Measurements from ENCODE around the gene COL5A1.

COL5A1 gene

GRCh38 chr9:134882204-134882785 lies 240.7 kb downstream of the COL5A1 start:
- TF ChIP-seq GABPA (IDR thresholded peaks at IDR 0.05; ENCODE audit: low read depth) (no peak), SPI1 (IDR thresholded peaks at IDR 0.05; ENCODE audit: borderline replicate concordance, low read depth) (no peak), CTCF (IDR thresholded peaks at IDR 0.05; ENCODE audit: insufficient read depth, low read length) (no peak), POLR2AphosphoS5 (IDR thresholded peaks at IDR 0.05; ENCODE audit: low read depth) (no peak)
- TF ChIP-seq, protein P1, sequence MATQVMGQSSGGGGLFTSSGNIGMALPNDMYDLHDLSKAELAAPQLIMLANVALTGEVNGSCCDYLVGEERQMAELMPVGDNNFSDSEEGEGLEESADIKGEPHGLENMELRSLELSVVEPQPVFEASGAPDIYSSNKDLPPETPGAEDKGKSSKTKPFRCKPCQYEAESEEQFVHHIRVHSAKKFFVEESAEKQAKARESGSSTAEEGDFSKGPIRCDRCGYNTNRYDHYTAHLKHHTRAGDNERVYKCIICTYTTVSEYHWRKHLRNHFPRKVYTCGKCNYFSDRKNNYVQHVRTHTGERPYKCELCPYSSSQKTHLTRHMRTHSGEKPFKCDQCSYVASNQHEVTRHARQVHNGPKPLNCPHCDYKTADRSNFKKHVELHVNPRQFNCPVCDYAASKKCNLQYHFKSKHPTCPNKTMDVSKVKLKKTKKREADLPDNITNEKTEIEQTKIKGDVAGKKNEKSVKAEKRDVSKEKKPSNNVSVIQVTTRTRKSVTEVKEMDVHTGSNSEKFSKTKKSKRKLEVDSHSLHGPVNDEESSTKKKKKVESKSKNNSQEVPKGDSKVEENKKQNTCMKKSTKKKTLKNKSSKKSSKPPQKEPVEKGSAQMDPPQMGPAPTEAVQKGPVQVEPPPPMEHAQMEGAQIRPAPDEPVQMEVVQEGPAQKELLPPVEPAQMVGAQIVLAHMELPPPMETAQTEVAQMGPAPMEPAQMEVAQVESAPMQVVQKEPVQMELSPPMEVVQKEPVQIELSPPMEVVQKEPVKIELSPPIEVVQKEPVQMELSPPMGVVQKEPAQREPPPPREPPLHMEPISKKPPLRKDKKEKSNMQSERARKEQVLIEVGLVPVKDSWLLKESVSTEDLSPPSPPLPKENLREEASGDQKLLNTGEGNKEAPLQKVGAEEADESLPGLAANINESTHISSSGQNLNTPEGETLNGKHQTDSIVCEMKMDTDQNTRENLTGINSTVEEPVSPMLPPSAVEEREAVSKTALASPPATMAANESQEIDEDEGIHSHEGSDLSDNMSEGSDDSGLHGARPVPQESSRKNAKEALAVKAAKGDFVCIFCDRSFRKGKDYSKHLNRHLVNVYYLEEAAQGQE (IDR thresholded peaks at IDR 0.05; ENCODE audit: insufficient replicate concordance, low read depth), result no peak
- Histone ChIP-seq H3K4me3 (replicated peaks; ENCODE audit: insufficient read depth, low read length) (no peak overlapping the region), H3K27ac (replicated peaks) (no peak overlapping the region), H3K27me3 (ENCODE audit: insufficient read depth, poor library complexity, severe bottlenecking) (no peaks in the 10 kb centered on the region)
- no peak for DNase-seq (ENCODE audit: low read depth in 1 of 2, low spot score in 1 of 2)

- no peak overlapping the region for H3K4me3 ChIP-seq (replicated peaks; ENCODE audit: insufficient read depth, low read length)
- H3K27ac ChIP-seq (replicated peaks), result no peak overlapping the region
- TF ChIP-seq GABPA (IDR thresholded peaks at IDR 0.05; ENCODE audit: low read depth) (no peak), POLR2AphosphoS5 (IDR thresholded peaks at IDR 0.05; ENCODE audit: low read depth) (no peak), CTCF (IDR thresholded peaks at IDR 0.05; ENCODE audit: insufficient read depth, low read length) (no peak), SPI1 (IDR thresholded peaks at IDR 0.05; ENCODE audit: borderline replicate concordance, low read depth) (no peak)
- TF ChIP-seq, protein P1 (IDR thresholded peaks at IDR 0.05; ENCODE audit: insufficient replicate concordance, low read depth), result no peak
- DNase-seq (ENCODE audit: low read depth in 1 of 2, low spot score in 1 of 2), result no peak
- H3K27me3 ChIP-seq (ENCODE audit: insufficient read depth, poor library complexity, severe bottlenecking), result no peaks in the 10 kb centered on the region
Observed at GRCh38 chr9:134883040-134883782, 241.6 kb downstream of the COL5A1 start.

- TF ChIP-seq SPI1 (IDR thresholded peaks at IDR 0.05; ENCODE audit: borderline replicate concordance, low read depth), result no peak
- TF ChIP-seq CTCF (IDR thresholded peaks at IDR 0.05; ENCODE audit: insufficient read depth, low read length), result no peak
- TF ChIP-seq, protein P1 (IDR thresholded peaks at IDR 0.05; ENCODE audit: insufficient replicate concordance, low read depth), result no peak
- TF ChIP-seq POLR2AphosphoS5 (IDR thresholded peaks at IDR 0.05; ENCODE audit: low read depth), result no peak
- TF ChIP-seq GABPA (IDR thresholded peaks at IDR 0.05; ENCODE audit: low read depth), result no peak
- Histone ChIP-seq H3K27me3 (ENCODE audit: insufficient read depth, poor library complexity, severe bottlenecking) (no peaks in the 10 kb centered on the region), H3K4me3 (replicated peaks; ENCODE audit: insufficient read depth, low read length) (no peak overlapping the region), H3K27ac (replicated peaks) (no peak overlapping the region)
- DNase-seq (ENCODE audit: low read depth in 1 of 2, low spot score in 1 of 2), result no peak
Observed at GRCh38 chr9:134884492-134884891, 242.9 kb downstream of the COL5A1 start.

All from HL-60 (cell line).